Vagina (tissue), 2 donors: ENCODE data around the gene GATAD2B. TPM values are rescaled to one million over a fixed set of nuclear protein-coding genes. Genes with fewer than 3 reads are reported as not detected.
"Not testable (repeated sequence)": the region's sequence is repeated elsewhere in the genome, so short reads cannot be mapped to it uniquely, and the experiment has no call there.

Source experiments
- DNase-seq, 2 donors: peaks; one replicate each; pipeline ENCODE4 v3.0.0-alpha.2; 2017; ENCODE audit errors: extremely low spot score in 2 of 2
- H3K27ac ChIP-seq: fragments of 200-600 bp; sonication (generic); one replicate; pipeline ENCODE4 v1.5.1; 2019
- H3K27me3 ChIP-seq: fragments of 200-600 bp; sonication (generic); one replicate; pipeline ENCODE4 v1.5.1; 2019
- H3K36me3 ChIP-seq, 2 donors: fragments of 200-600 bp; sonication (generic); one replicate each; pipeline ENCODE4 v1.5.1; 2017 to 2019
- H3K4me1 ChIP-seq: fragments of 200-600 bp; sonication (generic); one replicate; pipeline ENCODE4 v1.5.1; 2019
- H3K4me3 ChIP-seq, 2 donors: fragments of 200-600 bp; sonication (generic); 1 replicate in 1 of 2; 2 replicates in 1 of 2; pipeline ENCODE4 v1.5.1; 2016 to 2019
- H3K9me3 ChIP-seq: fragments of 200-600 bp; sonication (generic); one replicate; pipeline ENCODE4 v1.5.1; 2019
- CTCF ChIP-seq, 3 experiments: fragments of 450-650 bp in 2 of 3; fragments of 200-600 bp in 1 of 3; sonication (generic) in 1 of 3; IDR thresholded peaks; one replicate each; pipeline ENCODE4 v1.5.1; 2017 to 2019; ENCODE audit warnings: antibody characterized with exemption in 3 of 3, mild to moderate bottlenecking in 2 of 3, moderate library complexity in 2 of 3
- POLR2A ChIP-seq, 2 donors: fragments of 450-650 bp; IDR thresholded peaks; one replicate each; pipeline ENCODE4 v1.6.1; 2017; ENCODE audit warnings: antibody characterized with exemption in 2 of 2, mild to moderate bottlenecking in 2 of 2, moderate library complexity in 2 of 2
- POLR2AphosphoS5 ChIP-seq, 2 donors: sonication (generic); formaldehyde crosslinking; IDR thresholded peaks; one replicate each; pipeline ENCODE4 v1.9.0; 2017; ENCODE audit warnings: antibody characterized with exemption in 2 of 2, mild to moderate bottlenecking in 2 of 2, low read depth in 1 of 2; ENCODE audit not compliant: insufficient read depth in 1 of 2
- intact Hi-C: fragments of 100-400 bp; cut with DNase I; formaldehyde crosslinking; loops from one replicate; pipeline ENCODE4 v1.15.1; 2023
- total RNA-seq: library from RNA; depleted of rRNA; stranded (reverse); fragments of >200 nt; gene quantifications from one replicate; pipeline ENCODE4 v1.2.3, GENCODE V29; 2016

Gene GATAD2B
- total RNA-seq, 1 donor from 2014 or later: 24.1 TPM

GRCh38 chr1:153790313-153790965, 132.3 kb downstream of the GATAD2B start:
- peak in 1 of 2 donors; percentile 98 for DNase-seq
- intact Hi-C loops: loop anchor here (10.0 kb wide), 1 partner anchor 154 kb away; the partner anchor contains the start of gene DENND4B
- H3K9me3 ChIP-seq: no peaks in the 10 kb centered on the region
- H3K4me1 ChIP-seq: peaks cover 16% of the 10 kb centered on the region
- H3K27me3 ChIP-seq: no peaks in the 10 kb centered on the region
- H3K4me3 ChIP-seq: peak overlapping the region; percentile 32 to 34
- no peak for TF ChIP-seq CTCF (IDR thresholded peaks at IDR 0.05)
- TF ChIP-seq POLR2AphosphoS5 (IDR thresholded peaks at IDR 0.05; ENCODE audit: insufficient read depth in 1 of 2, low read depth in 1 of 2): peak; percentile 86 to 89
- TF ChIP-seq POLR2A (IDR thresholded peaks at IDR 0.05): peak in 1 of 2 donors; percentile 15
- H3K27ac ChIP-seq: peak overlapping the region; percentile 95
- H3K36me3 ChIP-seq: no peaks in the 10 kb centered on the region

- Histone ChIP-seq H3K4me1 (peaks cover 16% of the 10 kb centered on the region), H3K27me3 (no peaks in the 10 kb centered on the region), H3K36me3 (no peaks in the 10 kb centered on the region), H3K4me3 (peak overlapping the region; percentile 32 to 34), H3K9me3 (no peaks in the 10 kb centered on the region), H3K27ac (peak overlapping the region; percentile 95)
- DNase-seq: no peak
- TF ChIP-seq POLR2A (IDR thresholded peaks at IDR 0.05): no peak
- intact Hi-C loops: loop anchor here (10.0 kb wide), 1 partner anchor 155 kb away; the partner anchor contains the start of gene DENND4B
Measured at GRCh38 chr1:153789478-153790034, 133.2 kb downstream of the GATAD2B start.

GRCh38 chr1:153786038-153786790, 136.6 kb downstream of the GATAD2B start:
- Histone ChIP-seq H3K27ac (no peak overlapping the region), H3K36me3 (no peaks in the 10 kb centered on the region), H3K27me3 (no peaks in the 10 kb centered on the region), H3K4me3 (no peak overlapping the region), H3K4me1 (peaks cover 29% of the 10 kb centered on the region), H3K9me3 (no peaks in the 10 kb centered on the region)
- intact Hi-C loops: no loop called here
- TF ChIP-seq POLR2A (IDR thresholded peaks at IDR 0.05) (no peak), POLR2AphosphoS5 (IDR thresholded peaks at IDR 0.05; ENCODE audit: insufficient read depth in 1 of 2, low read depth in 1 of 2) (no peak), CTCF (IDR thresholded peaks at IDR 0.05) (no peak)
- DNase-seq: no peak

- intact Hi-C loops: no loop called here
Measured at GRCh38 chr1:153783233-153784190, 139.3 kb downstream of the GATAD2B start.

GRCh38 chr1:153782648-153783047, 140.1 kb downstream of the GATAD2B start:
- intact Hi-C loops, H3K27me3 ChIP-seq, H3K36me3 ChIP-seq, DNase-seq, H3K9me3 ChIP-seq: not testable (repeated sequence)
- H3K4me1 ChIP-seq: peaks cover 30% of the 10 kb centered on the region
- peak overlapping the region; percentile 61 to 62 for H3K4me3 ChIP-seq
- H3K27ac ChIP-seq: peak overlapping the region; percentile 95

More at GRCh38 chr1:153783233-153784190, 139.3 kb downstream of the GATAD2B start:
- no peaks in the 10 kb centered on the region for H3K27me3 ChIP-seq
- peaks cover 21% of the 10 kb centered on the region for H3K4me1 ChIP-seq
- no peaks in the 10 kb centered on the region for H3K9me3 ChIP-seq
- H3K27ac ChIP-seq: peak overlapping the region; percentile 95
- TF ChIP-seq POLR2AphosphoS5 (IDR thresholded peaks at IDR 0.05; ENCODE audit: insufficient read depth in 1 of 2, low read depth in 1 of 2) (peak; percentile 97 to 100), POLR2A (IDR thresholded peaks at IDR 0.05) (peak; percentile 32 to 98), CTCF (IDR thresholded peaks at IDR 0.05) (peak in 1 of 3 experiments; percentile 32)
- peaks cover 0 to 7% of the 10 kb centered on the region in 2 donors for H3K36me3 ChIP-seq
- peak overlapping the region; percentile 61 to 62 for H3K4me3 ChIP-seq
- DNase-seq: no peak
